Nucleus accumbens (tissue), 56 donors: ENCODE measurements around the gene MOK.
"Not testable (repeated sequence)": the region's sequence is repeated elsewhere in the genome, so short reads cannot be mapped to it uniquely, and the experiment has no call there.

Experiments
- DNase-seq, 56 donors: peaks; one replicate each; lab custom pipeline; 2025; lab: John Stamatoyannopoulos, UW

MOK gene

GRCh38 chr14:102250636-102251035, 54.3 kb downstream of the MOK start:
- DNase-seq: no peak

- DNase-seq: no peak
These were observed 55.0 kb downstream of the MOK start for GRCh38 chr14:102249981-102250380.

DNA sequence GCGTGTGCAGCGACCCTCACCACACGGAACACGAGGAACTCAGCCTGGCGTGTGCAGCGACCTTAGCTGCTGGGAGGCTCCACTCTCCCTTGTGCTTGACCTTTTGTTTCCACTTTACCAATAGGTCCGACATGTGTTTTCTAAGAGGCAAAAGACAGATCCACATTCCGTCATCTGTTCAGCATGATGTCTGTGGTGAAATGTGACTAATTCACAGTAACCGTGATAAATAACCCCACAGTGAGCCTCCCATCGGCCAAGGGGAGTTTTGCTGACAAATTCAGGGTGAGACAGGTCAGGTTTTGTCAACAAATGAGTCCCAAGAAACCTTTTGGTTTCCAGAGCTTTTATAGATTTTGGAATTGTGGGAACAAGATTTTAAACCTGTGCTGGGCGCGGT, 55.9 kb downstream of the MOK start:
- DNase-seq: no peak

DNA sequence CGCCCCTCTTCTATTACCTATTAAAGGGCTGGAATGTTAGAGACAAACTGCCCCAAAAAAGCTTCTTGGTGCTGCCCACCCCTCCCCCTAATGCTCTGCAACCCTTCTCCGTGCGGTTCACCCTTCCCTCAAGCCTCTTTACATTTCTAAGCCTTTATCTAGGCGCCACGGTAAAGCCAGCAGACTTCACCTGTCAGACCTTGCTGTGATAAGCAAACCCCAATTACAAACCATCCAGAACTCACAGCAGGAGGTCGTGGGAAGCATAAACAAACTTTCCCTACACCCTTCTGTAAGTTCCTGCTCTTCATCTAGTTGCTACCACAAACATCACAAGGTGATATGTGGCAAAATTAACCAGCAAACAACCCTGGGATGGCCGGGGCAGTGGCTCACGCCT, 56.8 kb downstream of the MOK start:
- DNase-seq: no peak

GRCh38 chr14:102246071-102246470, 58.9 kb downstream of the MOK start:
- no peak for DNase-seq

DNA sequence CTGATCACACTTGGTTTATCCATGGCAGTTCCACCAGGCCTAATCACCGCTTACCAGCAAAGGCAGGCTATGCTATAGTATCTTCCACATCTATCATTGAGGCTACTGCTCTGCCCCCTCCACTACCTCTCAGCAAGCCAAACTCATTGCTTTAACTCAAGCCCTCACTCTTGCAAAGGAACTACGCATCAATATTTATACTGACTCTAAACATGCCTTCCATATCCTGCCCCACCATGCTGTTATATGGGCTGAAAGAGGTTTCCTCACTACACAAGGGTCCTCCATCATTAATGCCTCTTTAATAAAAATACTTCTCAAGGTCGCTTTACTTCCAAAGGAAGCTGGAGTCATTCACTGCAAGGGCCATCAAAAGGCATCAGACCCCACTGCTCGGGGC, 61.2 kb downstream of the MOK start:
- DNase-seq: not testable (repeated sequence)

- no peak for DNase-seq
These were observed 63.8 kb downstream of the MOK start for GRCh38 chr14:102241147-102241546.

DNA sequence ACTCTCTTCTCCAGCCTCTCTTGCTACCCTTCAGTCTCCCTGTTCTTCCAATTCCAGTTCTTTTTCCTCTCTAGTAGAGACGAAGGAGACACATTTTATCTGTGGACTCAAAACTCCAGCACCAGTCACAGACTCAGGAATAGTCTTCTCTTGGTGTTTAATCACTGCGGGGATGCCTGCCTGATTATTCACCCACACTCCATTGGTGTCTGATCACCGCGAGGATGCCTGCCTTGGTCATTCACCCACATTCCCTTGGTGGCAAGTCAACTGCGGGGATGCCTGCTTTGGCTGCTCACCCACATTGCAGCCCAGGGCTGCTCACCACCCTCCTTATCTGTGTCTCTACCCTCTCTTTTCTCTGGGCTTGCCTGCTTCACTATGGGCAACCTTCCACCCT, 64.5 kb downstream of the MOK start:
- DNase-seq: not testable (repeated sequence)

DNA sequence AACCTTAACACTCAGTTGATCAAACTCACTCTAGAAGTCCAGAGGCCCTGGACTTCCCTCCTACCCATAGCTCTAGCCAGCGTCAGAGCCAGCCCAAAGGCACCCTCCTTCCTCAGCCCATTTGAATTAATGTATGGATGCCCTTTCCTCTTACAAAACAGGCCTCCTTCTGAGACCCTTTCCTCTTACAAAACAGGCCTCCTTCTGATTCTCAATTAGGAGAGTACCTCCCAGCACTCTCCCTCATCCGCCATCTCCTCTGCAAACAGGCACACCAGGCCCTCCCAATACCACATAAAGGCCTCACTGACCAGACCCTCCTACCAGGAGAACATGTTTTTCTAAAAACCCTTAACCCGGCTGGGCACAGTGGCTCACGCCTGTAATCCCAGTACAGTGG, 65.7 kb downstream of the MOK start:
- DNase-seq: no peak

DNA sequence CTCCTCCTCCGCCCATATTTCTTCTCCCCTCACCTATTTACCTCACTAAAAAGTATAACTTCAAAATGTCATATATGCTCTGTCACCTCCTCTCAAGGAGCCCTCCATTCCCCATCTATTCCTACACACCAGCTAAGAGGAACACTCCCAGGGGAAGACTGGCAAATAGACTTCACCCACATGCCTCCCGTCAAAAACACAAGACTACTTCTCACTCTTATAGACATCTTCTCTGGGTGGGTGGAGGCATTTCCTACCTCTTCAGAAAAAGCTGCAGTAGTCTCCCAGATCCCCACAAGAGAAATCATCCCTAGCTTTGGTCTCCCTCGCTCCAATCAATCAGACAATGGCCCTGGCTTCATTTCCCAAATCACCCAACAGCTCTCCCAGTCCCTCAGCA, 66.2 kb downstream of the MOK start:
- DNase-seq: peak in 1 of 56 donors; percentile 20

DNA sequence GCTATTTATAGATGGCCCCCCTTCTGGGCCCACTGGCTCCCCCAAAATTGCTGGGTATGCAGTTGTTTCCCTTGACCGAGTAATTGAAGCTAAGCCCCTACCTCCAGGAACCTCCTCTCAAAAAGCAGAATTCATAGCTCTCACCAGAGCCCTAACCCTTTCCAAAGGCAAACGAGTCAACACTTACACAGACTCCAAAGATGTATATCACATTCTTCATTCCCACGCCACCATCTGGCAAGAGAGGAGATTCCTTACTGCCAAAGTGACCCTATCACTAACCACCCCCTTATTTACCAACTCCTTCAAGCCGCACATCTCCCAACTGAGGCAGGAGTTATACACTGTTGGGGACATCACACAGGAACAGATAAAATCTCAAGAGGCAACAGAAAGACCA, 66.8 kb downstream of the MOK start:
- DNase-seq: no peak

- no peak for DNase-seq
These were observed 68.9 kb downstream of the MOK start for GRCh38 chr14:102236026-102236425.

- DNase-seq: peak in 37 of 56 donors; percentile 9 to 83 (median 44)
These were observed 69.6 kb downstream of the MOK start for GRCh38 chr14:102235275-102235897.

DNA sequence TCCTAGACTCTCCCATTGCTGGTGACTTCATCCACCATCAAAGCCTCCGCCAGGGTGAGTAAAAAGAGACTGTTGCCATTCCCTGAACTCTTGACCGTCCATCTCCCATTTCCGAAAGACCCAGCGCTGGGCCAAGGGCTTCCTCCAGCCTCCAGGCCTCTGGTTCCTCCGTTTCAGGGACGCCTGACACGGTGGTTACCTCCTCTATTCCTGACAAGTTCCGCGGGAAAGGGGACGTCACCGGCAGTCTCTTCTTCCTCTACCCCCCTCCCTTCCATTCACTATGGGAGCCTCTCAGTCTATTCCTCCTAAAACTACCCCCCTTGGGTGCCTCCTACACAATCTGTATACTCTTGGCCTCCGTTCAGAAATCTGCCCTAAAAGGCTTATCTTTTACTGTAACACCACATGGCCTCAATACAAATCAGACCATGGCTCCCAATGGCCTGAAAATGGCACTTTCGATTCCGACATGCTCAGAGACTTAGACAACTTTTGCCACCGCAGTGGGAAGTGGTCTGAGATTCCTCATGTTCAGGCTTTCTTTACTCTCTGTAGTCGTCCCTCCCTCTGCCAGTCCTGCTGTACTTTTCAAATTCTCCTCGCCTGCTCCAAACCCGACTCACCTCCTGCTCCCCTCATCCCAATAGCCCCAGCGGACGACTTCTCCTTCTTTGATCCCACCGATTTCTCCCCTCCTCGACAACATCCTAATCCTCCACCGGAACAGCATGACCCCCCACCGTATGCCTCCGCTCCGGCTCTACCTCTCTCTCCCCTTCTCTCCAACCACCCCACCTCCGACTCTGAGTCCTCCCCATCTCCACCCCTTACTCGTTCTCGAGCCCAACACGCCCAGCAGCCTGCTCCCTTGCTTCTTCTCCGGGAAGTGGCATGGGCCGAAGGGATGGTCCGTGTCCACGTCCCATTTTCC, 70.4 kb downstream of the MOK start:
- no peak for DNase-seq

- no peak for DNase-seq
These were observed 71.9 kb downstream of the MOK start for GRCh38 chr14:102233081-102233480.

- DNase-seq: no peak
These were observed 72.7 kb downstream of the MOK start for GRCh38 chr14:102232348-102232625.

- DNase-seq: peak in 3 of 56 donors; percentile 11 to 36 (median 14)
These were observed 73.3 kb downstream of the MOK start for GRCh38 chr14:102231476-102232347.

- DNase-seq: no peak
These were observed 74.3 kb downstream of the MOK start for GRCh38 chr14:102230481-102231210.

DNA sequence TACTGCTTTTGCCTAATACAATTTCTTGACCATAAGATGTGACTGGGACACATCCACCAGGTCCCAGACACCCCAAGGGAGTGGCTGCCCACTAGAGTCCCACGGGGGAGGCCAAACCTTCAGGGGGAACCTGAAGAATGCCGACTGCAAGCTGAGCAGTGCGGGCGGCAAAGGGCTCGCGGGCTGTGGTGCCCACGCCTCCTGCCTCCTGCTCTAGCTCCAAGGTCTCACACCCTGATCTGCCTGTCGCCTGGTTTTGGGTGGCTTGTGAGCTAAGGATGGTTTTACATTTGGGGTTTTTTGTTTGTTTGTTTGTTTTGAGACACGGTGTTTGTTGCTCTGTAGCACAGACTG, 75.2 kb downstream of the MOK start:
- DNase-seq: no peak

GRCh38 chr14:102229071-102229738, 75.8 kb downstream of the MOK start:
- DNase-seq: no peak
